Fibroblast of lung (primary cell): ENCODE data around the gene TNIK. TPM values are rescaled to one million over a fixed set of nuclear protein-coding genes. Genes with fewer than 3 reads are reported as not detected.

Experiments
- DNase-seq, 2 donors: peaks; one replicate each; pipeline versions ENCODE4 v3.0.0 to v3.0.0-alpha.2; 2010; ENCODE audit warnings: low read depth in 2 of 2
- H2AFZ ChIP-seq: 2 replicates; pipeline ENCODE4 v1.5.1; 2012; ENCODE audit warnings: low read length, control low read depth, inconsistent platforms
- H3K27ac ChIP-seq: 2 replicates; pipeline ENCODE4 v1.5.1; 2011; ENCODE audit warnings: low read length, control low read depth; ENCODE audit not compliant: insufficient read depth
- H3K27me3 ChIP-seq: 2 replicates; pipeline ENCODE4 v1.5.1; 2011; ENCODE audit warnings: mild to moderate bottlenecking, low read length; ENCODE audit not compliant: control insufficient read depth, insufficient read depth
- H3K36me3 ChIP-seq: 2 replicates; pipeline ENCODE4 v1.5.1; 2011; ENCODE audit warnings: low read length; ENCODE audit not compliant: control insufficient read depth, insufficient read depth
- H3K4me1 ChIP-seq: 2 replicates; pipeline ENCODE4 v1.5.1; 2011; ENCODE audit warnings: low read length; ENCODE audit not compliant: control insufficient read depth, insufficient read depth; ENCODE audit errors: extremely low read depth
- H3K4me2 ChIP-seq: 2 replicates; pipeline ENCODE4 v1.5.1; 2011; ENCODE audit warnings: low read length, control low read depth; ENCODE audit not compliant: insufficient read depth; ENCODE audit errors: extremely low read depth
- H3K4me3 ChIP-seq, 4 experiments: fragments of 200-600 bp in 1 of 4; sonication (generic) in 1 of 4; replicated peaks in 1 of 4; 2 replicates each; pipeline ENCODE4 v1.5.1; 2011 to 2016; ENCODE audit warnings: low read length in 4 of 4, low read depth in 3 of 4, mild to moderate bottlenecking in 3 of 4, control low read depth in 2 of 4, inconsistent platforms in 1 of 4, mixed read lengths in 1 of 4; ENCODE audit not compliant: insufficient read depth in 1 of 4; ENCODE audit errors: control extremely low read depth in 1 of 4
- H3K79me2 ChIP-seq: 2 replicates; pipeline ENCODE4 v1.5.1; 2012; ENCODE audit warnings: mild to moderate bottlenecking, low read length, inconsistent platforms; ENCODE audit not compliant: control insufficient read depth, insufficient read depth
- H3K9ac ChIP-seq: 2 replicates; pipeline ENCODE4 v1.5.1; 2011; ENCODE audit warnings: mild to moderate bottlenecking, low read length, control low read depth; ENCODE audit not compliant: insufficient read depth
- H3K9me3 ChIP-seq: 2 replicates; pipeline ENCODE4 v1.5.1; 2012; ENCODE audit warnings: low read depth, low read length; ENCODE audit not compliant: control insufficient read depth, insufficient read depth
- H4K20me1 ChIP-seq: 2 replicates; pipeline ENCODE4 v1.5.1; 2011; ENCODE audit warnings: low read length; ENCODE audit not compliant: control insufficient read depth, insufficient read depth; ENCODE audit errors: extremely low read depth
- CTCF ChIP-seq, 2 donors: IDR thresholded peaks in 1 of 2; conservative IDR thresholded peaks in 1 of 2; 1 replicate in 1 of 2; 2 replicates in 1 of 2; pipeline ENCODE4 v1.5.1; 2011 to 2012; ENCODE audit warnings: low read length in 2 of 2, control low read depth in 1 of 2, inconsistent platforms in 1 of 2, low read depth in 1 of 2, mild to moderate bottlenecking in 1 of 2
- EZH2 ChIP-seq: IDR thresholded peaks from 2 replicates; pipeline ENCODE4 v1.5.1; 2012; ENCODE audit warnings: low read length, control low read depth, mild to moderate bottlenecking; ENCODE audit errors: missing control alignments
- polyA plus RNA-seq, 2 donors: library from polyadenylated mRNA; depleted of rRNA in 1 of 2; stranded (reverse) in 1 of 2; unstranded in 1 of 2; fragments of >200 nt; gene quantifications; 2 replicates each; pipeline ENCODE4 v1.2.1, GENCODE V29; 2011 to 2012; ENCODE audit warnings: missing spikeins in 1 of 2
- total RNA-seq: library from RNA; depleted of rRNA; stranded (reverse); fragments of >200 nt; gene quantifications from 2 replicates; pipeline ENCODE4 v1.2.1, GENCODE V29; 2014

TNIK gene
- total and polyA plus RNA-seq, 2 donors (not counting 1 experiment from before 2014, with no cell fraction given) = 13.8 to 39.3 TPM

- Histone ChIP-seq H3K4me3 (no peak overlapping the region), H3K27me3 (no peaks in the 10 kb centered on the region), H3K4me2 (no peak overlapping the region), H3K79me2 (no peaks in the 10 kb centered on the region), H3K36me3 (no peaks in the 10 kb centered on the region), H3K27ac (peak overlapping the region; percentile 0), H2AFZ (no peak overlapping the region), H4K20me1 (no peaks in the 10 kb centered on the region), H3K4me1 (peaks cover 7% of the 10 kb centered on the region), H3K9me3 (no peaks in the 10 kb centered on the region), H3K9ac (no peak overlapping the region)
- DNase-seq = no peak
- TF ChIP-seq EZH2 (no peak), CTCF (conservative IDR thresholded peaks at IDR 0.05 in 1 of 2, IDR thresholded peaks at IDR 0.05 in 1 of 2; ENCODE audit: low read depth in 1 of 2, low read length in 2 of 2) (no peak)
Measured at GRCh38 chr3:171283848-171284222, 176.4 kb downstream of the TNIK start.

GRCh38 chr3:171283183-171283847 lies 176.9 kb downstream of the TNIK start:
- Histone ChIP-seq H3K36me3 (no peaks in the 10 kb centered on the region), H4K20me1 (no peaks in the 10 kb centered on the region), H3K9ac (no peak overlapping the region), H3K9me3 (no peaks in the 10 kb centered on the region), H3K27ac (peak overlapping the region; percentile 0), H3K4me1 (peaks cover 7% of the 10 kb centered on the region), H3K27me3 (no peaks in the 10 kb centered on the region), H3K4me3 (no peak overlapping the region), H2AFZ (no peak overlapping the region), H3K79me2 (no peaks in the 10 kb centered on the region), H3K4me2 (no peak overlapping the region)
- TF ChIP-seq CTCF (conservative IDR thresholded peaks at IDR 0.05 in 1 of 2, IDR thresholded peaks at IDR 0.05 in 1 of 2; ENCODE audit: low read depth in 1 of 2, low read length in 2 of 2) = no peak
- TF ChIP-seq EZH2 = no peak
- DNase-seq = no peak

GRCh38 chr3:171282041-171282440 lies 178.2 kb downstream of the TNIK start:
- Histone ChIP-seq H2AFZ (no peak overlapping the region), H3K9me3 (no peaks in the 10 kb centered on the region), H3K27me3 (no peaks in the 10 kb centered on the region), H3K79me2 (no peaks in the 10 kb centered on the region), H3K4me3 (no peak overlapping the region), H3K4me2 (peak overlapping the region; percentile 16), H3K36me3 (no peaks in the 10 kb centered on the region), H3K4me1 (peaks cover 7% of the 10 kb centered on the region), H4K20me1 (no peaks in the 10 kb centered on the region), H3K9ac (no peak overlapping the region), H3K27ac (no peak overlapping the region)
- TF ChIP-seq EZH2 (no peak), CTCF (conservative IDR thresholded peaks at IDR 0.05 in 1 of 2, IDR thresholded peaks at IDR 0.05 in 1 of 2; ENCODE audit: low read depth in 1 of 2, low read length in 2 of 2) (no peak)
- peak; percentile 79 to 89 for DNase-seq
